T-helper 22 cell (primary cell): ENCODE measurements around the gene KCNJ5.
"Not testable (repeated sequence)": the region's sequence is repeated elsewhere in the genome, so short reads cannot be mapped to it uniquely, and the experiment has no call there.

ENCODE experiments used
- DNase-seq: peaks from one replicate; pipeline ENCODE4 v3.0.0-alpha.2; 2020; ENCODE audit warnings: low read depth

Gene KCNJ5

DNA sequence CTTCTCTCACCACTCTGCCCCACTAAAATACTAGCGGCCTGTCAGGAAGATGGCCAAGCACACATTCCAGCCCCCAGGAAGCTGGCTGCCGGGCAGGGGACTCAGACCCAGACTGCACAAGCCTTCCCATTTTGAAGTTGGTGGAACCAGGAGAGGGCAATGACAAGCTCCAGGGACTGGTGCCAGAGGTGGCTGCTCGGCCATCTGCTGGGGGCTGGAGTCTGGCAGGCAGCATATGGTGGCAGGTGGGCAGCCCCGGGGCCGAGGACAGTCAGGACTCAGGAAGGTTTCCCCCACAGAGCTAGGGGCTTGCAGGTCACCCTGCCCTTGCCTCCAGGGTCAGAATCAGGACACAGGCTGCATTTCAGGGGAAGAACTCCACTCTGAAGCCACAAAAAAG, 22.6 kb downstream of the KCNJ5 start:
- DNase-seq = no peak

DNA sequence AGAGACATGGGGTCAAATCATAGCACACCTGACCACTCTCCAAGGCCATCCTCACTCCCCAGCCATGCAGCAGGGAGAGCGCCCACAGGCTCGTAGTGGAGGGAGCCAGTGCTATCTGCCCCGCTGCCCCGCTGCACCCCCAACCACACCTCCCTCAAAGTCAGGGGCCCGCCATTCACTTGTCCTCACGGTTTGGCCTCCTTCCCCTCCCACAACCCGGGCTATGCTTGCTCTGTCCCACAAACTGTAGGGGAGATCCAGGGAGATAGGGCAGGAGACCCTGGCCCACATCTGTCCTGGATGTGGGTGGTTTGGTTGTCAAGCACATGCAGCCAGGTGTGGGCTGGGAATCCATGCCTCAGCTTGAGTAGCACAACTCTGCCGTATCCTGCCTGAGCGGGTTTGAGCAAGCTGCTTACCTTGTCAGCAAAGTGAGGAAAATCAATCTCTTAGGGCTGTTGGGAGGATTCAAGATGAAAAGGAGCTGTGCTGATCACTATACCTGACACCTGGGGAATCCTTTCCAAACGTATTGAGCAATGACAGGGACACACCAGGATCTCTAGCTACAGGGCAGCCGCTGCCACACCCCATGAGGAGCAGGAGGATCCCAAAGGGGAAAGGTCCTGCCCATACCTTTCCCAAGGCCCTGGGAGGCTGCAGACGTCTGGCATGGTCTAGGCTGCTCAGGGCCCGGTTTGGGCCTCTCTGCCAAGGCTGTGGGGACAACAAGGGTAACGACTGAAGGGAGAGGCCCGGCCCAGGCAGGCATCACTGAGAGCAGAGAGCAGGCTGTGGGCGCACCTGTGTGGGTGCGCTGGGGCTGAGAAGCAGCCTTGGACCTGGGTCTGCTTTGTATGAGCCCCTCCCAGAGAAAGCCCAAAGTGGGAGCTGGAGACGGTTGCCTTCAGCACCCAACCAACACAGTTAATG, 23.3 kb downstream of the KCNJ5 start:
- no peak for DNase-seq

DNA sequence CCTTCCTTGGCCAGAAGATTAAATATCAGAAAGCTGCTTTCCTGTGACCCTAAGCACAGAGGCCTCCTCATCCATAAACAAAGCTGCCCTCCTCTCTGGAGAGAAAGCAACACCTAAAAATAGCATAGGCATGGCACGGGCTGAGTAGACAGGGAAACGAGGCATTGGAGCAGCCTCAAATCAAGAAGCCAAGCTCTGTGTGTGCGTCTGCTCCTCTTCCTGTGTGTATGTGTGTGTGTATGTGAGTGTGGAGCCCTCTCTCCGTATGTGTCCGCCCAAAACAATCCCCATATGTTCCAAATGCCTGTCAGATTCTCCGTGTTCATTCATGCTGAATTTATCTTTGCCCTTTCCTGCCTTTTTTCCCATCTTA, 24.0 kb downstream of the KCNJ5 start:
- DNase-seq = no peak

DNA sequence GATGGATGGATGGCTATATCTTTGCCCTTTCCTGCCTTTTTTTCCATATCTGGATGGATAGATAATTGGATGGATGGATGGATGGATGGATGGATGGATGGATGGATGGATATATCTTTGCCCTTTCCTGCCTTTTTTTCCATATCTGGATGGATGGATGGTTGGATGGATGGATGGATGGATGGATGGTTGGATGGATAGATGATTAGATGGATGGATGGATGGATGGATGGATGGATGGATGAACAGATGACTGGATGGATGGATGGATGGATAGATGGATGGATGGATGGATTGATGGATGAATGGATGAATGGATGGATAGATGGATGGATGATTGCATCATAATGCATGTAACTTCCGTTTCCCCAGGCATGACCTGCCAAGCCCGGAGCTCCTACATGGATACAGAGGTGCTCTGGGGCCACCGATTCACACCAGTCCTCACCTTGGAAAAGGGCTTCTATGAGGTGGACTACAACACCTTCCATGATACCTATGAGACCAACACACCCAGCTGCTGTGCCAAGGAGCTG, 24.9 kb downstream of the KCNJ5 start:
- no peak for DNase-seq

DNA sequence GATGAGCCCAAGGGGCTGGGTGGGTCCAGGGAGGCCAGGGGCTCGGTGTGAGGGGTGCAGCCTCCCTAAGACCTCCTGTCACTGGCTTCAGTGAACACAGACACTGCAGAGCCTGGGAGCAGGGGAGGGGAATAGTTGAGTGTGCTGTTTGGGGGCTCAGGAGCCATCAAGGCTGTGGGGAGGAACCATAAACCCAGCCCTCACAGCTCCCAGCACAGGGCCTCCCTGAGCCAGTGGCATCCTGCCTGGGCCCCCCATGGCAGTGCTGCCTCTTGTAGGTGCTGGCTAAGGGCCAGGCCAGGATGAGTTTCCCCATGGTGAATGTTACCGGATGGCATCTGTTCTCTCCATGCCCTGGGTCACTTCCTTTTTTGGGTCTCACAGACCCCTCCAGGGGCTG, 25.5 kb downstream of the KCNJ5 start:
- no peak for DNase-seq

DNA sequence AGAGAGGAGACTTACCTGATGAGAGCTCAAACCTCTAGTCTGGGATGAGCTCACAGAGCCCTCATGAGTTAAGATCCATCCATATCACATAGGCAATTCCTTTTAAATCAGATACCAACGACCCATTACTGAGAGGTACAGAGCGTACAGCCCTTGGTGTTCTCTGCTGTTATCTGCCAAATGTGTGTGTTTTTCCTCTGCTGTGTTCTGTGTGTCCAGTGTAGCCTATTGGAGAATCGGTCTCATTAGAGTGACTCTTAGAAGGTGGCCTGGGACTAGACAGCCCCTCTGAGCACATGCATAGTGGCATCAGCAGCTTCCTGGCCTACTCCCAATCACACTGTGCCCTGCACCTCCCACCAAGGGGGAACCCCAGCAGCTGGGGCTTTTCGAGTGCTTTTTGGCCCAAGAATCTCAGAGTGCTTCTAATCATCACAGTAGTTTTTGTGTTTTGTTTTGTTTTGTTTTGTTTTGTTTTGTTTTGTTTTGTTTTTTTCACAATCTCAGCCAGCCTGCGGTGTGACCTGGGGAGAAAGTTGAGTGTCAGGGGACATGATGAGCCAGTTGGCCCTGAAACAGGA, 26.1 kb downstream of the KCNJ5 start:
- DNase-seq = no peak

DNA sequence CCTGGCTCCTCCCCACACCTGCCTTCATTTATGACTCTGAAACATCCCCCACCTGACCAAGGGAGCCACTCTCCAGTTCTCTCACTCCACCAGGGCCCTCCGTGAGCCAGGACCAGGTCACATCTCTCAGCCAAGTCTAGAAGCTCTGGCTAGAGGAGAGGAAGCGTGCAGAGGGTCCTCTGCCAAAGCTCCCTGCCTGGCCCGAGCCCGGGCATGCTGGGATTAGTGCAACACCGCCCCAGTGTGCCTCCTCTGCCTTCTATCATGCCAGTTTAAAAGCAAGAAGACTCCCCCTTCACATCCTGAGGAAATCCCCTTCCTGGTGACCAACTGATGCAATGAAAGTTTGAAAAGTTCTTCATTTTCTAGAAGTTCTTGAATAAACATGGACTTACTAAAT, 28.1 kb downstream of the KCNJ5 start:
- DNase-seq = no peak

DNA sequence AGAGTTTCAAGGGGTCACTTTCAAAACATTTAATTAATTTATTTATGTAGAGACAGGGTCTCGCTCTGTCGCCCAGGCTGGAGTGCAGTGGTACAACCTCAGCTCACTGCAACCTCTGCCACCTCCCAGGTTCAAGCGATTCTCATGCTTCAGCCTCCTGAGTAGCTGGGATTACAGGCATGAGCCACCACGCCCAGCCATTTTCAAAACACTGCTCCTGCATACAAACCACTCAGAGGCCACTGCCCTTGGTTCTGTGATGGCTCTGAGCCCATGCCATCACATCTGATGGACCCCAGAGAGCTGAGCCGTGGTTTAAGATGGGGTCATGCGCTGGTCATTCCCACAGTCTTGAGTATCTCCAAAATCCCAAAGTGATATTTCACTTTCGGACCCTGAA, 28.5 kb downstream of the KCNJ5 start:
- not testable (repeated sequence) for DNase-seq

DNA sequence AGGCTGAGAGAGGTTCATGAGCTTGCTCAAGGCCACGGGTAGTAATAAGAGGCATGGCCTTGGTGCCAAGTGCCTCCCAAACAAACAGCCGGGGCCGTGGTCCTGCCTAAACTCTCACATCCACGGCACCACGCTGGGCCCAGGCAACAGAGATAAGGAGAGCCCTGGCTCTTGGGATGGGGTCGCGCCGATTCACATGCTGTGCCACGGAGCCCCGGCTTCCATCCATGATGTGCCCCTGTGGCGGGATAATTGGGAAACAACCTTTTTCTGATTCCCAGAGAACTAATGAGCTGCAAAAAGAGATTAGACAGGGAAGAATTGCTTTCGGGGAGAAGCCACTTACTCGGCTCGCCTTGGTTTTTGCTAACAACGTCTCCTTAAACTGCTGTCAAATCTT, 29.5 kb downstream of the KCNJ5 start:
- DNase-seq = no peak

DNA sequence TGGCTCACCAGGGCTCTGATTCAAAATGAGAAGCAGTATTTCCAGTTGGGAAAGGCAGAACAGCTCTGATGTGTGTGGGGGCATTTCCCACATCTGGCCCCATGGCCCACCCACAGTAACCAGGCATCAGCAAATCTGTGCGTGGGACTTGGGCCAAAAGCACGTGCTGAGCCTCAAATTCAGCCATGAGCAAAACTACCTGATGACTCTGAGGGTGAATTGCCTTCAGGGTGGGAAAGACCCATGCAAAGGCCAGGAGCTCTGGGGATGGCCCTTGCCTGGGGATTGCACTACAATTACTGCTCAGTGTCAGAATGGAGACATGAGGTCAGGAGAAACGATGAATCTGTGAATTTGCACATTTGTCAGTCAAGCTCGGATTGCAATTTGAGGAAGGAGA, 30.6 kb downstream of the KCNJ5 start:
- DNase-seq = no peak

DNA sequence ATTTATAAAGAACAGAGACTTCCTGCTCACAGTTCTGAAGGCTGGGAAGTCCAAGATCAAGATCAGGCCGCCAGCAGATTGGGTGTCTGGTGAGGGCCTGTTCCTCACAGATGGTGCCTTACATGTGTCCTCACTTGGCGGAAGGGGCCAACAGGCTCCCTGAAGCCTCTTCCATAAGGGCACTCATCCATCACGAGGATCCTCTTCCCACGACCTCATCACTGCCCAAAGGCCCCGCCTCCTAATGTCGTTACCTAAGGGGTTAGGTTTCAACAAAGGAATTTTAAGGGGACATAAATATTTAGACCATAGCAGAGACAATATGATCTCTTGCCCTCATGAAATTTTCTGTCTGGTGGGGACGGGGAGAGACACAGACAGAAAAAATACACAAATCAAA, 32.9 kb downstream of the KCNJ5 start:
- DNase-seq = no peak

DNA sequence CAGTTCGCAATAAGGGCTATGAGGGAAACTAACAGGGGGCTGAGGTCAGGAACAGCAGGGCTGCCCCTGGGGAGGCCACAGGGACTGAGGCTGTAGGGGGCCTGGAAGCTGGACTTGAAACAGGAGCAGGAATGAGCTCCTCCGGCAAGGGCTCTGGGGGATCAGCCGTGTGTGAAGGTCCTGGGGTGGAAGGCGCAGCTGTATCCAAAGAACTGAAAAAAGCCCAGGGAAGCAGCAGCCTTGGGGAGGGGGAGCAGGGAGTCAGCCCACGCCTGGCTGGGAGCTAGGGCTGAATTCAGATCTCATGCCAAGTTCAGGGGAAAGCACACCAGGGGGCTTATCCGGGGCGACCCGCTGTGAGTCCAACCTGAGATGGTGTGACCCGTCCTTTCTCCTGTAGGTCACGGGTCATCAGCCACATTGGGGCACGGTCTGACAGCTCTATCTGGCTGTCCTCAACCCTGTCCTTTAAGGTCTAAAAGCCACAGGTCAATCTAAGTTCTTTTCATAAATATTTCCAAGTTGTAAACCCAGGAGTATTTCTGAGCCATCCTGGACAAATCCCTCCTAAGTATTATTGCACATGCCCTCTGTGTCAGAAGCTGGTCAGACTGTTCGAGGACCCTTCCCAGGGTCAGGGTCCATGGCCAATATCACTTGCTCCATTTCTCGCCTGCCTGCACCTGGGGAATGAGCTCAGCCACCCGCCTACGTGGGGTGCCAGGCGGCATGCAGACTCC, 33.5 kb downstream of the KCNJ5 start:
- no peak for DNase-seq

DNA sequence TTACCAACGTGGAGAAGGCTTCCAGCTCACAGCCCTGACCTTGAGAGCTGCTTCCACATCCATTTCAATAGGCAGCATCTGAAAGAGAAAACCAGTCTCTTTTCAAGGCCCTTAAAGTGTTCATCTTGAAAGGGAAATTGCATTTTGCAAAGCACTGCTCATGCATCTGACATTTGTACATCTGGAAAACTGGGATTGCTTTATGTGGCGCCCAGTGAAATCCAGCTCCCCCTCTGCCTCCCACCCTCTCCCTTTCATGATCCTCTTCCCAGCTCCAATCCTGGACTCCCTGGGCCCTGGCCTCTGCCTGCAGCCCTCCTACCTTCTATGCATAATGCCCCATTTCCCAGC, 34.1 kb downstream of the KCNJ5 start:
- no peak for DNase-seq

DNA sequence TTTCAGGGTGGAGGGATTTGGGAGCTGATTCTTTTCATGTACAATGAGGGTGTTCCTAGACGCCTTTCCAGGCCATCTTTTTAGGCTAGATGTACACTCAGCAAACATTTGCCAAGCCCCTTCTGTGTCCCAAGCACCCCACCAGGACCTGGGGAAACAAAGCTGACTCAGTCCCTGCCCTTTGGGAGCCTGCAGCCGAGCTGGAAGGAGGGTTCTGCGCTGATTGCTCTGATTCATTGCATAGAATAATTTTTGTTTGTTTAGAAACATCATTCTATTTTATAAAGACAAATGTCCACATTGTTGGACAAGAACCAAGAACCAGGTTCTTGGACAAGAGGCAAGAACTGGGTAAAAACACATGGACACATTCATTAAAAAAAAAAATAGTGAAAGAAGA, 34.8 kb downstream of the KCNJ5 start:
- DNase-seq = no peak

DNA sequence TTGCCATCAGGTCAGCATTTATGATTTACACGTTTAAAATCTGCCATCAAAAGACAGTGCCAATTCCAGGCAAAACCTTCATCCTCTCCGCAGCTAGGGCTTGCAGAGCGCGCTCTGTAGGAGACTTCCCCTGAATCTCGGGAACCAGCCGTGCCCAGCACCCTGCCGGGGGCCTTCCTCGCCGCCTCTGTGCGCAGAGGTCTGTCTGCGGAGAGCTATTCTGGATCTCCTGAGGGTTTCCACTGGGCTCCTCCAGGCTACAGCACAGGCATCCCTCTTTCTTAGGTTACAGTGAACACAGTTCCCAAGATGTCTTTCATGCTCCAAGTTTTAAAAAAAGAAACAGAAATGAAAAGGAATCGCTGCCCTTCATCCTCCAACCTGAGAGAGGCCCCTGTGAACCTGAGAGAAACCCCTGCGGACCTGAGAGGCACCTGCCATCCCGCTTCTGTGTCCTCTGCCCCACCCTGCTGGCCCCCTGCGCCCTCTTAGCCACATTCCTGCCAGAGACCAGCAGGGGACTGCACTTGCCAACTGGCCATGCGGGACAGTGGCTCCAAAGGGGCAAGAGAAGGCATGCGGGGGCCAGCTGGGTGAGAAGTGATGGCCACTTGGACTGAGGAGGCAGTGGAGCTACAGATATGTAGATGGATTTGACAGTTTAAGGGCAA, 35.4 kb downstream of the KCNJ5 start:
- no peak for DNase-seq

DNA sequence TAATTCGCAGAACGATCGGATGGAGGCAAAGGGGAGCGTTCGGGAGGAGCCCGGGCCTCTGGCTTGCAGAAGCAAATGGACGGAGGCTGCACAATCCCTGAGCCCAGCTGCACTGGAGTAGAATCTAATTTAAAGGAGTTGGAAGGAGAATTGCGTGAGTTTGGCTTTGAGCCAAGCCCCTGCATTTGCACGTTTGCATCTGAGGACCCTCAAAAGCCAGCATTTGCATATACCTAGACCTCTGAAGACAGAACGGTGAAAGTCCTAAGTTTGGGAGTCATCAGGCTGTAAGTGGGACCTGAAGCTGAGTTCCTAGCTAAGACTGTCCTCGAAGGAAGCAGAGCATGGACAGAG, 35.9 kb downstream of the KCNJ5 start:
- DNase-seq = no peak

DNA sequence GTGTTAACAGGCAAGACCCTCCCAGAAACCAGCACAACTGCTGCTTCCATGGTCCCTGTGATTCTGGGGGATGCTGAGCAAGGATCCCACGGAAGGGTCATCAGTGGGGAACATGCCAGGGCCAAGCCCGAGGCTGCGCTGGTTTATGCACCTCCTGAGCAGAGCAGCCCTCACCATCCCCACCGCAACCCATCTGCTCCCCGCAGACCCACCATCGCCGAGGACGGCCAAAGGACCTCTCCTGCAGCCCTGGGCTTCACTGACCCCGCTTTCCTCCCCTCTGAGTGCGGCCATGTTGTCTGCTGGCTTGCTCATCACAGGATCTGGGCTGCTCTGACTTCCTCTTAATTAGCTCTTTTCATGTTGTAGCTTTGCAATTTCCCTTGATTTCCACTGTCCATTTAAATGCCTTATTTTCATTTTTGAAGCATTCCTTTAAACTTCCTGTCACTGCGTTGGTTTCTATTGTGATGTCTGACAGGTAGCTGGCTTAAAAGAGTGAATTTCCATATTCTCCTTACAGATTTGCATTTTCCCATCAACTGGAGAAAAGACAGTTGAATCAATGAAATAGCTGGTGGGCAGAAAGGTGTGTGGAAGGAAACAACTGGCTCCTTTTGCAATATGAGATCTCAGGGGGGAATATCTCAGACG, 36.7 kb downstream of the KCNJ5 start:
- DNase-seq = no peak

DNA sequence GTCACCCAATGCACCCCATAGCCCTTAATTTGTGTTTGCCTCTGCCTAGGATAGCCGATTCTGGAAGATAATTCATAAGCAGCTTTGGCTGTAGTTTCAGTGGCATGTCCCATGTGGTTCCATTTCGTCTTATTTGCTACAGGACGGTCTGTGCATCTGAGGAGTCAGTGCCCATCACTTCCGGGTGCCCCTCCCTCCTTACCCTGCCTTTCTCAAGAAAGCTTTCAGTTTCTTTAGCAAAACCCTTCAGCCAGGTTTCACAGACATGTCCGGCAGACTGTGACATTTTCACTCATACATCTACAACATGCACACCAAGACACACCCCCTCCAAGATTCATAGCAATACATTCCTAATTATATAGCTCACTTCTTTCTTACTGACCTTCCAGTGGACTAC, 37.2 kb downstream of the KCNJ5 start:
- no peak for DNase-seq

DNA sequence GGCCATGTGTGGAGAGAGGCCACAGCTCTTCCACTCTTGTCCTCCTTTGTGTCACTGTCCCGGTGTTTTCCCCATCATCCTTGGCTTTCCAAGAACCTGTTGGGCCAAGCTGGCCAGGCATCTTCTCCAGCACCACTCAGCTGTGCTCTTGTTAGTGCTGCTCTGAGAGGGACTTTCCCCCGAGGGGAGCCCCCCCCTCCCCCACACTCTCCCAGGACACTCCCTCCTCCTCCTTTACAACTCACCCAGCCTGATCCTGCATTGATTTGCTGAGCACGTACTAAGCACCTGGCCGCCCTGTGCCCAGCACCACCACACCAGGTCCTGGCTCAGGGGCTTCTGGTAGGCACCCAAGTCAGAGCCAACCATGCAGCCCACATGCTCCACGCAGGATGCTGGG, 38.3 kb downstream of the KCNJ5 start:
- DNase-seq = no peak

DNA sequence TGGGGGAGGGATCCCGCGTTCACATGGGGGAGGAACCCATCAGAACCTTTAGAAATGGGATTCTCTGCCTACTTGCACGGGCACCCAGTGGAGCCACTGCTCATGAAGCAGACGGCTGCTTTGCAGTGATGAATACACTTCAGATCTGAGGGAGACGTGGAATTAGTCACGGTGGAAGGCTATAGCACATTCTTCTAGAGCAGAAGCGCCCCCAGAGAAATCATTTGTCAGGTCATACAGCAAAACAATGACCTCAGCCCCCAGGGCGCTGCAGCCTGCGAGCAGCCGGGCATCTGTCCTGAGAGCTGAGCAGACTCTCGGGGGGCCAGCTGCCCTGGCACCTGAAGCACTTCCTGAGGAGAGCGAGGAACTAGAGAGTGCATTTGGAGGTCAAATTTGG, 38.8 kb downstream of the KCNJ5 start:
- no peak for DNase-seq

DNA sequence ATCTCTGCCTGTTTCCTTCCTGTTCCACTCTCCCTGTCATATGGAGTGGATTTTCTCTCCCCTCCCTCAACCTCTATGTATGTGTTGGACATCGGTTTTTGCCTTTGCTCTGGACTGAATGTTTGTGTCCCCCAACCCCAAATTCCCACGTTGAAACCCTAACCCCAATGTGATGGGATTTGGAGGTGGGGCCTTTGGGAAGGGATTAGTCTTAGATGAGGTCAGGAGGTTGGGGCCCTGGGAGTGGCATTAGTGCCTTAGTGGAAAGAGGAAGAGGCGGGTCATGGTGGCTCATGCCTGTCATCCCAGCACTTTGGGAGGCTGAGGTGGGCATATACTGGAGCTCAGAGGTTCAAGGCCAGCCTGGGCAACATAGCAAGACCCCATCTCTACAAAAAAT, 39.9 kb downstream of the KCNJ5 start:
- DNase-seq = no peak

DNA sequence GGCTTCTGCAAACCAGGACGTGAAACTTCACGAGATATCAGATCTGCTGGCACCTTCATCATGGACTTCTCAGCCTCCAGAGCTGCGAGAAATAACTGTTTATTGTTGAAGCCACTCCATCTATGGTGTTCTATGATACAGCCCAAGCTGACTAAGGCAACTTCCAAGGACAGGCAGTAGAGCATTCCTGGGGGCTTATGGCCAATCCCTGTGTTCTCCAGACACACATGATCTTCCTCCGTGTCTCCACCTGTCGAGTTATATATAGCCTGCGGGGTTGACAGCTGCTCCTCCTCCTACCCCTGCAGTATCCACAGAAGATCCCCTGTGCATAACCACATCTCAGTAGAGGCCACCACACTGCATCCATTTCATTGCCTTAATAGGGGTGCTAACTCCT, 40.5 kb downstream of the KCNJ5 start:
- DNase-seq = no peak
